ENCODE results near the gene CCDC136. TPM values are rescaled to one million over a fixed set of nuclear protein-coding genes. Genes with fewer than 3 reads are reported as not detected.

CCDC136 gene
- total RNA-seq, 1 experiment from 2014 or later = 11.1 TPM

DNA sequence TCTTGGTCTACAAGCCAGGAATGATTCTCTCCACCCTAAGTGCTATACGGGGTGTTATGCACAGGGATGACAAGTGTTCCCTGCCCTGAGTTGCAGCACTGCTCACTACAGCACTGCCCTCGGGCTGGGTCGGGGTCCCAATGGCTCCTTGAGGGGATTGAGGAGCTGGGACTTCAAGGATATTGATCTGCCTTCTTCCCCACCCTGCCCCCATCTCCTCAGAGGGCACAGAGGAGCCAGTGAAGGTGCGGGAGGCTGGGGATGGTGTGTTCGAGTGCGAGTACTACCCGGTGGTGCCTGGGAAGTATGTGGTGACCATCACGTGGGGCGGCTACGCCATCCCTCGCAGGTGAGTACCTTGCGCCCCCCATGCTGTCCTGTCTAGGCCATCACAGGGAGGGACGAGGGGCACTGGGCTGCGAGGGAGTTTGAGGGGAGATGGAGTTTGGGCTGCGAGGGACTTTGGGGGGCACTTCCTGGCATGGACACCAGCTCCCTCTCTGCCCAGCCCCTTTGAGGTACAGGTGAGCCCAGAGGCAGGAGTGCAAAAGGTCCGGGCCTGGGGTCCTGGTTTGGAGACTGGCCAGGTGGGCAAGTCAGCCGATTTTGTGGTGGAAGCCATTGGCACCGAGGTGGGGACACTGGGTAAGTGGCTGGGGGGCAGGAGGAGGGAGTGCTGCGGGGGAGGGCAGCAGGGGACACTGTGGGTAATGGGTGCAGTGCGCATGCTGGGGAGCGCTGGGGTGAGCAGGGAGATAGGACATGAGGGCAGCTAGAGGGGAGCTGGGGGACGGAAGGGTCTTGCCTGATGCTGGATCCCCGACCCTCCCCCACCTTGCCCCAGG is 48.8 kb downstream of the CCDC136 start:
- Histone ChIP-seq H3K9ac (ENCODE audit: low read length) (no peak overlapping the region), H2AFZ (ENCODE audit: low read depth, low read length, poor library complexity, severe bottlenecking) (no peak overlapping the region), H3K4me3 (replicated peaks in 1 of 2; ENCODE audit: low read depth in 1 of 2, low read length in 2 of 2) (no peak overlapping the region), H4K20me1 (ENCODE audit: insufficient read depth) (no peaks in the 10 kb centered on the region), H3K9me3 (ENCODE audit: control insufficient read depth in 1 of 2, insufficient read depth in 1 of 2, low read depth in 1 of 2, low read length in 2 of 2) (no peaks in the 10 kb centered on the region), H3K36me3 (ENCODE audit: control insufficient read depth in 1 of 2, insufficient read depth in 2 of 2, low read length in 2 of 2) (peaks cover 0 to 30% of the 10 kb centered on the region in 2 experiments; a peak in 1 of 4 replicates), H3K4me2 (ENCODE audit: low read length) (no peak overlapping the region), H3K4me1 (ENCODE audit: control insufficient read depth in 1 of 2, insufficient read depth in 2 of 2, low read length in 2 of 2) (peaks cover 0 to 8% of the 10 kb centered on the region in 2 experiments; a peak in 2 of 4 replicates), H3K27me3 (ENCODE audit: insufficient read depth, low read length) (no peaks in the 10 kb centered on the region), H3K27ac (ENCODE audit: low read depth, low read length) (no peak overlapping the region), H3K79me2 (ENCODE audit: insufficient read depth, low read length) (no peaks in the 10 kb centered on the region), H3K9me2 (ENCODE audit: insufficient read depth) (no peaks in the 10 kb centered on the region)
- intact Hi-C loops (cut with micrococcal nuclease) = no loop called here
- ATAC-seq (no peak), DNase-seq (ENCODE audit: low read depth, low spot score) (no peak)
- CTCF ChIA-PET = interaction anchor here (2.1 kb wide), 1 partner anchor 7 kb away, joined by 11 read pairs; no protein-coding TSS in a partner anchor
- RAD21 ChIA-PET (ENCODE audit: low non-redundant PET in 1 of 2, low total read pairs in 2 of 2, uncharacterized antibody in 2 of 2, unreplicated experiment in 2 of 2) = no interaction called here
- POLR2A ChIA-PET = no interaction called here
- BruUV-seq (replicated peaks) = no TSS peak
- TF ChIP-seq ZNF274 (IDR thresholded peaks at IDR 0.05; ENCODE audit: low read depth, low read length) (no peak), SP1 (IDR thresholded peaks at IDR 0.05; ENCODE audit: low read depth) (no peak), FOSL1 (IDR thresholded peaks at IDR 0.05; ENCODE audit: low read depth) (no peak), TCF7L2 (IDR thresholded peaks at IDR 0.05; ENCODE audit: borderline replicate concordance, extremely low read depth, insufficient read depth, insufficient read length) (no peak), EZH2 (IDR thresholded peaks at IDR 0.05) (no peak), YY1 (IDR thresholded peaks at IDR 0.05; ENCODE audit: extremely low read depth, insufficient replicate concordance, low read depth, low read length) (no peak), ELF1 (IDR thresholded peaks at IDR 0.05; ENCODE audit: borderline replicate concordance, low read depth) (no peak), EZH2phosphoT487 (IDR thresholded peaks at IDR 0.05; ENCODE audit: borderline replicate concordance) (no peak), SRF (IDR thresholded peaks at IDR 0.05; ENCODE audit: low read depth) (no peak)
- TF ChIP-seq, protein P1, sequence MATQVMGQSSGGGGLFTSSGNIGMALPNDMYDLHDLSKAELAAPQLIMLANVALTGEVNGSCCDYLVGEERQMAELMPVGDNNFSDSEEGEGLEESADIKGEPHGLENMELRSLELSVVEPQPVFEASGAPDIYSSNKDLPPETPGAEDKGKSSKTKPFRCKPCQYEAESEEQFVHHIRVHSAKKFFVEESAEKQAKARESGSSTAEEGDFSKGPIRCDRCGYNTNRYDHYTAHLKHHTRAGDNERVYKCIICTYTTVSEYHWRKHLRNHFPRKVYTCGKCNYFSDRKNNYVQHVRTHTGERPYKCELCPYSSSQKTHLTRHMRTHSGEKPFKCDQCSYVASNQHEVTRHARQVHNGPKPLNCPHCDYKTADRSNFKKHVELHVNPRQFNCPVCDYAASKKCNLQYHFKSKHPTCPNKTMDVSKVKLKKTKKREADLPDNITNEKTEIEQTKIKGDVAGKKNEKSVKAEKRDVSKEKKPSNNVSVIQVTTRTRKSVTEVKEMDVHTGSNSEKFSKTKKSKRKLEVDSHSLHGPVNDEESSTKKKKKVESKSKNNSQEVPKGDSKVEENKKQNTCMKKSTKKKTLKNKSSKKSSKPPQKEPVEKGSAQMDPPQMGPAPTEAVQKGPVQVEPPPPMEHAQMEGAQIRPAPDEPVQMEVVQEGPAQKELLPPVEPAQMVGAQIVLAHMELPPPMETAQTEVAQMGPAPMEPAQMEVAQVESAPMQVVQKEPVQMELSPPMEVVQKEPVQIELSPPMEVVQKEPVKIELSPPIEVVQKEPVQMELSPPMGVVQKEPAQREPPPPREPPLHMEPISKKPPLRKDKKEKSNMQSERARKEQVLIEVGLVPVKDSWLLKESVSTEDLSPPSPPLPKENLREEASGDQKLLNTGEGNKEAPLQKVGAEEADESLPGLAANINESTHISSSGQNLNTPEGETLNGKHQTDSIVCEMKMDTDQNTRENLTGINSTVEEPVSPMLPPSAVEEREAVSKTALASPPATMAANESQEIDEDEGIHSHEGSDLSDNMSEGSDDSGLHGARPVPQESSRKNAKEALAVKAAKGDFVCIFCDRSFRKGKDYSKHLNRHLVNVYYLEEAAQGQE (IDR thresholded peaks at IDR 0.05; ENCODE audit: low read depth) = no peak
- TF ChIP-seq, protein P2, sequence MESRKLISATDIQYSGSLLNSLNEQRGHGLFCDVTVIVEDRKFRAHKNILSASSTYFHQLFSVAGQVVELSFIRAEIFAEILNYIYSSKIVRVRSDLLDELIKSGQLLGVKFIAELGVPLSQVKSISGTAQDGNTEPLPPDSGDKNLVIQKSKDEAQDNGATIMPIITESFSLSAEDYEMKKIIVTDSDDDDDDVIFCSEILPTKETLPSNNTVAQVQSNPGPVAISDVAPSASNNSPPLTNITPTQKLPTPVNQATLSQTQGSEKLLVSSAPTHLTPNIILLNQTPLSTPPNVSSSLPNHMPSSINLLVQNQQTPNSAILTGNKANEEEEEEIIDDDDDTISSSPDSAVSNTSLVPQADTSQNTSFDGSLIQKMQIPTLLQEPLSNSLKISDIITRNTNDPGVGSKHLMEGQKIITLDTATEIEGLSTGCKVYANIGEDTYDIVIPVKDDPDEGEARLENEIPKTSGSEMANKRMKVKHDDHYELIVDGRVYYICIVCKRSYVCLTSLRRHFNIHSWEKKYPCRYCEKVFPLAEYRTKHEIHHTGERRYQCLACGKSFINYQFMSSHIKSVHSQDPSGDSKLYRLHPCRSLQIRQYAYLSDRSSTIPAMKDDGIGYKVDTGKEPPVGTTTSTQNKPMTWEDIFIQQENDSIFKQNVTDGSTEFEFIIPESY (IDR thresholded peaks at IDR 0.05; ENCODE audit: extremely low read depth, insufficient replicate concordance, low read length) = no peak
- TF ChIP-seq, protein P3, sequence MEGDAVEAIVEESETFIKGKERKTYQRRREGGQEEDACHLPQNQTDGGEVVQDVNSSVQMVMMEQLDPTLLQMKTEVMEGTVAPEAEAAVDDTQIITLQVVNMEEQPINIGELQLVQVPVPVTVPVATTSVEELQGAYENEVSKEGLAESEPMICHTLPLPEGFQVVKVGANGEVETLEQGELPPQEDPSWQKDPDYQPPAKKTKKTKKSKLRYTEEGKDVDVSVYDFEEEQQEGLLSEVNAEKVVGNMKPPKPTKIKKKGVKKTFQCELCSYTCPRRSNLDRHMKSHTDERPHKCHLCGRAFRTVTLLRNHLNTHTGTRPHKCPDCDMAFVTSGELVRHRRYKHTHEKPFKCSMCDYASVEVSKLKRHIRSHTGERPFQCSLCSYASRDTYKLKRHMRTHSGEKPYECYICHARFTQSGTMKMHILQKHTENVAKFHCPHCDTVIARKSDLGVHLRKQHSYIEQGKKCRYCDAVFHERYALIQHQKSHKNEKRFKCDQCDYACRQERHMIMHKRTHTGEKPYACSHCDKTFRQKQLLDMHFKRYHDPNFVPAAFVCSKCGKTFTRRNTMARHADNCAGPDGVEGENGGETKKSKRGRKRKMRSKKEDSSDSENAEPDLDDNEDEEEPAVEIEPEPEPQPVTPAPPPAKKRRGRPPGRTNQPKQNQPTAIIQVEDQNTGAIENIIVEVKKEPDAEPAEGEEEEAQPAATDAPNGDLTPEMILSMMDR (IDR thresholded peaks at IDR 0.05 in 2 of 3, conservative IDR thresholded peaks at IDR 0.05 in 1 of 3; ENCODE audit: borderline replicate concordance in 1 of 3, insufficient read depth in 1 of 3, low read depth in 2 of 3, low read length in 2 of 3) = no peak
